Stimulated activated CD4-positive, alpha-beta T cell treated with anti-CD3 and anti-CD28 coated beads, Interleukin-2, amount 100 ng/mL, for 4 hours (primary cell): Measurements from ENCODE around the gene ANO6.
"Not testable (repeated sequence)": the region's sequence is repeated elsewhere in the genome, so short reads cannot be mapped to it uniquely, and the experiment has no call there.

Source experiments
- DNase-seq: peaks from one replicate; pipeline ENCODE4 v3.0.0-alpha.2; 2020; ENCODE audit warnings: low read depth

Gene ANO6

GRCh38 chr12:45244561-45245343 lies 28.9 kb downstream of the ANO6 start:
- no peak for DNase-seq

GRCh38 chr12:45246236-45246635 lies 30.3 kb downstream of the ANO6 start:
- no peak for DNase-seq

- no peak for DNase-seq
Observed at GRCh38 chr12:45247589-45247988, 31.7 kb downstream of the ANO6 start.

- no peak for DNase-seq
Observed at GRCh38 chr12:45248095-45248494, 32.2 kb downstream of the ANO6 start.

- DNase-seq: no peak
Observed at GRCh38 chr12:45254254-45254653, 38.4 kb downstream of the ANO6 start.

GRCh38 chr12:45256721-45257120 lies 40.8 kb downstream of the ANO6 start:
- no peak for DNase-seq

GRCh38 chr12:45257185-45257930 lies 41.5 kb downstream of the ANO6 start:
- DNase-seq: no peak

GRCh38 chr12:45259675-45260074 lies 43.8 kb downstream of the ANO6 start:
- DNase-seq: no peak

- no peak for DNase-seq
Observed at GRCh38 chr12:45260104-45260815, 44.4 kb downstream of the ANO6 start.

- no peak for DNase-seq
Observed at GRCh38 chr12:45260854-45261253, 45.0 kb downstream of the ANO6 start.

GRCh38 chr12:45262185-45262584 lies 46.3 kb downstream of the ANO6 start:
- not testable (repeated sequence) for DNase-seq

GRCh38 chr12:45263587-45263986 lies 47.7 kb downstream of the ANO6 start:
- no peak for DNase-seq

- DNase-seq: no peak
Observed at GRCh38 chr12:45268672-45269411, 52.9 kb downstream of the ANO6 start.

GRCh38 chr12:45269412-45269751 lies 53.5 kb downstream of the ANO6 start:
- no peak for DNase-seq

GRCh38 chr12:45270951-45271350 lies 55.1 kb downstream of the ANO6 start:
- no peak for DNase-seq

GRCh38 chr12:45273717-45274271 lies 57.9 kb downstream of the ANO6 start:
- no peak for DNase-seq

GRCh38 chr12:45276154-45276755 lies 60.4 kb downstream of the ANO6 start:
- DNase-seq: no peak

- no peak for DNase-seq
Observed at GRCh38 chr12:45278447-45278846, 62.6 kb downstream of the ANO6 start.

GRCh38 chr12:45279931-45280830 lies 64.3 kb downstream of the ANO6 start:
- DNase-seq: no peak

GRCh38 chr12:45281994-45282393 lies 66.1 kb downstream of the ANO6 start:
- DNase-seq: no peak
